ENCODE measurements around the gene TGFBR2. TPM values are rescaled to one million over a fixed set of nuclear protein-coding genes. Genes with fewer than 3 reads are reported as not detected.

TGFBR2 gene
- total RNA-seq, 4 donors from 2014 or later, result 95.3 to 255 (median 211) TPM

- Histone ChIP-seq H3K36me3 (no peaks in the 10 kb centered on the region), H3K4me1 (peaks cover 0 to 7% of the 10 kb centered on the region in 2 donors)
These were observed 63.9 kb downstream of the TGFBR2 start for GRCh38 chr3:30670292-30670691.

GRCh38 chr3:30671527-30672286, 65.3 kb downstream of the TGFBR2 start:
- intact Hi-C loops (cut with DNase I; ENCODE audit: low total_unique reads), result no loop called here
- Histone ChIP-seq H3K4me3 (no peak overlapping the region), H3K9me3 (no peaks in the 10 kb centered on the region), H3K27ac (peak overlapping the region in 1 of 2 donors; percentile 2), H3K27me3 (no peaks in the 10 kb centered on the region), H3K36me3 (no peaks in the 10 kb centered on the region), H3K4me1 (peaks cover 0 to 7% of the 10 kb centered on the region in 2 donors)
- TF ChIP-seq CTCF (IDR thresholded peaks at IDR 0.05) (no peak), POLR2A (IDR thresholded peaks at IDR 0.05) (no peak)
- DNase-seq, result no peak

More at GRCh38 chr3:30670292-30670691, 63.9 kb downstream of the TGFBR2 start:
- intact Hi-C loops (cut with DNase I; ENCODE audit: low total_unique reads), result no loop called here
- Histone ChIP-seq H3K27me3 (no peaks in the 10 kb centered on the region), H3K9me3 (no peaks in the 10 kb centered on the region), H3K27ac (no peak overlapping the region), H3K4me3 (no peak overlapping the region)
- TF ChIP-seq POLR2A (IDR thresholded peaks at IDR 0.05), result no peak
- TF ChIP-seq CTCF (IDR thresholded peaks at IDR 0.05), result no peak
- DNase-seq, result no peak

GRCh38 chr3:30672287-30672735, 65.9 kb downstream of the TGFBR2 start:
- Histone ChIP-seq H3K27ac (peak overlapping the region; percentile 2 to 27), H3K36me3 (no peaks in the 10 kb centered on the region), H3K4me1 (peaks cover 0 to 7% of the 10 kb centered on the region in 2 donors), H3K9me3 (no peaks in the 10 kb centered on the region), H3K4me3 (no peak overlapping the region), H3K27me3 (no peaks in the 10 kb centered on the region)
- DNase-seq, result no peak
- intact Hi-C loops (cut with DNase I; ENCODE audit: low total_unique reads), result no loop called here
- no peak for TF ChIP-seq CTCF (IDR thresholded peaks at IDR 0.05)
- no peak for TF ChIP-seq POLR2A (IDR thresholded peaks at IDR 0.05)

GRCh38 chr3:30672959-30673358, 66.6 kb downstream of the TGFBR2 start:
- Histone ChIP-seq H3K4me1 (peaks cover 0 to 7% of the 10 kb centered on the region in 2 donors), H3K27ac (peak overlapping the region in 1 of 2 donors; percentile 27), H3K9me3 (no peaks in the 10 kb centered on the region), H3K27me3 (no peaks in the 10 kb centered on the region), H3K4me3 (no peak overlapping the region), H3K36me3 (no peaks in the 10 kb centered on the region)
- TF ChIP-seq CTCF (IDR thresholded peaks at IDR 0.05) (no peak), POLR2A (IDR thresholded peaks at IDR 0.05) (no peak)
- intact Hi-C loops (cut with DNase I; ENCODE audit: low total_unique reads), result no loop called here
- DNase-seq, result no peak

All from uterus (tissue), 4 donors.